ENCODE data around the gene TPO.

- no peak for TF ChIP-seq CTCF (IDR thresholded peaks at IDR 0.05)
- no peak for TF ChIP-seq ZNF671 (CRISPR knock-in tag; IDR thresholded peaks at IDR 0.05)
- TF ChIP-seq ATF2 (CRISPR knock-in tag; IDR thresholded peaks at IDR 0.05; ENCODE audit: borderline replicate concordance, low read depth) = no peak
- TF ChIP-seq ARID4B (CRISPR knock-in tag; IDR thresholded peaks at IDR 0.05; ENCODE audit: borderline replicate concordance) = no peak
- TF ChIP-seq NR1H2 (CRISPR knock-in tag; IDR thresholded peaks at IDR 0.05) = no peak
- TF ChIP-seq NFE2L1 (CRISPR knock-in tag; IDR thresholded peaks at IDR 0.05) = no peak
- TF ChIP-seq HMGXB4 (CRISPR knock-in tag; IDR thresholded peaks at IDR 0.05) = no peak
- TF ChIP-seq CBFB (CRISPR knock-in tag; IDR thresholded peaks at IDR 0.05; ENCODE audit: low read depth) = no peak
- no peak for TF ChIP-seq TEAD1 (CRISPR knock-in tag; IDR thresholded peaks at IDR 0.05)
- no peak for TF ChIP-seq MAX (CRISPR knock-in tag; IDR thresholded peaks at IDR 0.05)
Observed at GRCh38 chr2:1491751-1492150, 78.5 kb downstream of the TPO start.
